UCSD-AML1 (cell line): ENCODE measurements around the gene ATF1.
"Not testable (repeated sequence)": the region's sequence is repeated elsewhere in the genome, so short reads cannot be mapped to it uniquely, and the experiment has no call there.

ENCODE experiments used
- DNase-seq: peaks from one replicate; lab custom pipeline; 2025; ENCODE audit not compliant: unreplicated experiment; lab: John Stamatoyannopoulos, UW

ATF1 gene

DNA sequence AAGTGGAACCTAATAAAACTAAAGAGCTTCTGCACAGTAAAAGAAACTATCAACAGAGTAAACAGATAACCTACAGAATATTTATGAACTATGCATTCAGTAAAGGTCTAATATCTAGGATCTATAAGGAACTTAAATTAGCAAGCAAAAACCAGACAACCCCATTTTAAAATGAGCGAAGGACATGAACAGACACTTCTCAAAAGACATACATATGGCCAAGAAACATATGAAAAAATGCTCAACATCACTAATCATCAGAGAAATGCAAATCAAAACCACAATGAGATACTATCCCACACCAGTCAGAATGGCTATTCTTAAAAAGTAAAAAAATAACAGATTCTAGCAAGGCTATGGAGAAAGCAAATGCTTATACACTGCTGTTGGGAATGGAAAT lies 91.3 kb downstream of the ATF1 start:
- DNase-seq = not testable (repeated sequence)

DNA sequence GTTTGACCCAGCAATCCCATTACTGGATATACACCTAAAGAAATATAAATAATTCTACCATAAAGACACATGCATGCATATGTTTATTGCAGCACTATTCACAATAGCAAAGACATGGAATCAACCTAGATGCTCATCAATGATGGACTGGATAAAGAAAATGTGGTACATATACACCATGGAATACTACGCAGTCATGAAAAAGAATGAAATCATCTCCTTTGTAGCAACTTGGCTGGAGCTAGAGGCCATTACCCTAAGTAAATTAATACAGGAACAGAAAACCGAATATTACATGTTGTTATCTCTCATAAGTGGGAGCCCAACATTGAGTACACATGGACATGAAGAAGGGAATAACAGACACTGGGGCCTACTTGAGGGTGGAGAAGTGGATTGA lies 91.8 kb downstream of the ATF1 start:
- not testable (repeated sequence) for DNase-seq

GRCh38 chr12:50859621-50860310 lies 95.9 kb downstream of the ATF1 start:
- DNase-seq = no peak

DNA sequence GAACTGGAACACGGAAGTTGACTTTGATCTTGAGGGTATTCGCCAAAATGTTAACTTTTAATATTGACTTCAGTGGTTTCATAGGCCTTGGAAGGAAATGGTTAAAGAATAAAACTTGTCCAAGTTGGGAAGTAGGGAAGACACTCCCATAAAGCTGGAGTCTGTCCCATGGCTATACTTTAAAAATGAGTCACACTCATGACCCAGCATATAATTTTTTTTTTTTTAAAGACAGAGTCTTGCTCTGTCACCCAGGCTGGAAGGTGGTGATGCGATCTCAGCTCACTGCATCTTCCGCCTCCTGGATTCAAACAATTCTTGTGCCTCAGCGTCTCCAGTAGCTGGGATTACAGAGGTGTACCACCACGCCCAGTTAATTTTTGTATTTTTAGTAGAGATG lies 98.4 kb downstream of the ATF1 start:
- no peak for DNase-seq

GRCh38 chr12:50865266-50865665 lies 101.4 kb downstream of the ATF1 start:
- no peak for DNase-seq

DNA sequence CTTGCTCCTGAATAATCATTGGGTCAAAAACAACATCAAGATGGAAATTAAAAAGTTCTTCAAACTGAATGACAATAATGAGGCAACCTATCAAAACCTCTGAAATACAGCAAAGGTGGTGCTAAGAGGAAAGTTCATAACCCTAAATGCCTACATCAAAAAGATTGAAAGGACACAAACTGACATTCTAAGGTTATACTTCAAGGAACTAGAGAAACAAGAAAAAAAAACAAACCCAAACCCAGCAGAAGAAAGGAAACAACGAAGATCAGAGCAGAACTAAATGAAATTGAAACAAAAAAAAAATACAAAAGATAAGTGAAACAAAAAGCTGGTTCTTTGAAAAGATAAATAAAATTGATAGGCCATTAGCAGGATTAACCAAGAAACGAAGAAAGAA lies 105.0 kb downstream of the ATF1 start:
- not testable (repeated sequence) for DNase-seq
